M059J (cell line): ENCODE results near the gene SLC29A3. TPM values are rescaled to one million over a fixed set of nuclear protein-coding genes. Genes with fewer than 3 reads are reported as not detected.
"Not testable (repeated sequence)": the region's sequence is repeated elsewhere in the genome, so short reads cannot be mapped to it uniquely, and the experiment has no call there.

Experiments used
- DNase-seq: peaks from one replicate; pipeline ENCODE4 v3.0.0-alpha.2; 2012; ENCODE audit warnings: low read depth
- total RNA-seq: library from RNA; depleted of rRNA; stranded (reverse); fragments of >200 nt; shearing (Covaris generic); gene quantifications from 2 replicates; pipeline ENCODE4 v1.2.3, GENCODE V29; 2014

The SLC29A3 gene
- total RNA-seq, 1 experiment from 2014 or later: 1.2 TPM

DNA sequence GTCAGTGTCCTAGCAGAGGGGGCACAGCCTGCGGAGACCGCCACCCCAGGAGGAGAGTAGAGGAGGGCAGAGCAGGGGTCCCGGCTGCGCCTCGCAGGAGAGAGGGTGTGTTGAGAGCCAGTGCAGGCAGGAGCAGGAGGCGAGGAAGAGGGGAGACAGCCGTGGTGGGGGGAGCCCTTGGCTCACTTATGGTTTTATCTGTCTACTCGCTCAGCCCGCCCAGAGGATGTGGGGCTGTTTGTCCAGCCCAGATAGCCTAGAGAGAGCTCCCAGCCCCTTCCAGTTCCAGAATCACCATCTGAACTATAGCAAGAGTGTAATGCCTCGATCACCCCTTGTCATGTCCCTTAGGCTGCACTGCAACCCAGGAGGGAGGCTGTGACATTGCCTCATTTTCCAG, 26.6 kb downstream of the SLC29A3 start:
- no peak for DNase-seq

GRCh38 chr10:71346731-71347130, 27.7 kb downstream of the SLC29A3 start:
- DNase-seq: no peak

GRCh38 chr10:71347587-71348395, 28.7 kb downstream of the SLC29A3 start:
- DNase-seq: no peak

DNA sequence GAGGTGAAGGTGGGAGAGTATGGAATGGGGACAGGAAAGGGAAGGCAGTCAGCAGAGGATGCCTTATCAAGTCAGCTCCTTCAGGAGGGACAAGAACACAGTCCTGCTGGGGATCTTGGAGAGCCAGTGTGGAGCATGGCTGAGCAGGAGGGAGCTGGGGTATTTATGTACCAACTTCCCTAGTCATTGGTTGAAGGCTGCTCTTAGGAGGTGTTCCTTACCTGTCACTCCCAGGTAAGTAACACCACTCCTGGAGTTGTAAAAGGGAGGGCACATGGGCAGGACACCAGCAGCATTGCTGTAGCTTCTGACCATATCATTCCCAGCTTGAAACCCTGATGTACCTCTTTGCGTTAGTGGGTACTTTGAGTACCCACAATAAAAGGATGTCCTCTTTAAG, 29.8 kb downstream of the SLC29A3 start:
- DNase-seq: no peak

- DNase-seq: peak; percentile 75
Measured at GRCh38 chr10:71349406-71349805, 30.3 kb downstream of the SLC29A3 start.

GRCh38 chr10:71351087-71351486, 32.0 kb downstream of the SLC29A3 start:
- no peak for DNase-seq

DNA sequence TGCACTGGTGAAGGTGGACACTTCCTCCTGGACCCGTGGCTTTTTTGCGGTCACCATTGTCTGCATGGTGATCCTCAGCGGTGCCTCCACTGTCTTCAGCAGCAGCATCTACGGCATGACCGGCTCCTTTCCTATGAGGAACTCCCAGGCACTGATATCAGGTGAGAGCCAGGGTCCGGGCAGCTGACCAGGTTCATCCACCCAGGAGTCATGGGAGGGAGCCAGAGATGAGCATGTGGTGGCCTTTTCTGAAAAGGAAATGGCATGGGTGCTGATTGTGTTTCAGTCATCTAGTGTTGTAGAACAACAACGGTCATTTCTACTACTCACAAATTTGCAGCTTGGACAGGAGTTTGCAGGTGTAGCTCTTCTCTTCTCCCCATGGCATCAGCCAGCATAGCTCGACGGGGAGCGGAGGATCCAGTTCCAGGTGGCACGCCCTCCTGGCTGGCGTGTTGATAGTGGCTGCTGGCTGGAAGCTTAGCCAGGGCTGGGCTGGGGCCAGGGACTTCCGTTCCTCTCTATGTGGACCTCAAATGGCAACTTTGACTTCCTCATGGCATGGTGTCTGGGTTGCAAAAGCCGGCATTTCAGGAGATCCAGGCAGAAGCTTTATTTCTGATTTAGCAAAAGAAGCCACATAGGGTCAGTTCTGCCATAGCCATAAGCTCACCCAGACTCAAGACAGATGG, 32.7 kb downstream of the SLC29A3 start:
- no peak for DNase-seq

GRCh38 chr10:71353639-71354038, 34.6 kb downstream of the SLC29A3 start:
- no peak for DNase-seq

- DNase-seq: peak; percentile 39
Measured at GRCh38 chr10:71354776-71355175, 35.7 kb downstream of the SLC29A3 start.

DNA sequence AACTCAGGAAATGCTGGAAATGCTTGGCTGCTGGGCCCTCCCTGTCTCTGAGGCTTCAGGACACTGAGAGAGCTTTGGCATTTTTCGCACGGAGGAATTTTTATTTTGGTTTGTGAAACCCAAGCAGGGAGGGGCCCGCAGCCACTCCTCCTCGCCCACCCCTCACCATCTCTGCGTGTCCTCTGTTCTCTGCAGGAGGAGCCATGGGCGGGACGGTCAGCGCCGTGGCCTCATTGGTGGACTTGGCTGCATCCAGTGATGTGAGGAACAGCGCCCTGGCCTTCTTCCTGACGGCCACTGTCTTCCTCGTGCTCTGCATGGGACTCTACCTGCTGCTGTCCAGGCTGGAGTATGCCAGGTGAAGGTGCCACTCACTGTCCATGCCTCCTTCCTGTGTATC, 36.8 kb downstream of the SLC29A3 start:
- no peak for DNase-seq

DNA sequence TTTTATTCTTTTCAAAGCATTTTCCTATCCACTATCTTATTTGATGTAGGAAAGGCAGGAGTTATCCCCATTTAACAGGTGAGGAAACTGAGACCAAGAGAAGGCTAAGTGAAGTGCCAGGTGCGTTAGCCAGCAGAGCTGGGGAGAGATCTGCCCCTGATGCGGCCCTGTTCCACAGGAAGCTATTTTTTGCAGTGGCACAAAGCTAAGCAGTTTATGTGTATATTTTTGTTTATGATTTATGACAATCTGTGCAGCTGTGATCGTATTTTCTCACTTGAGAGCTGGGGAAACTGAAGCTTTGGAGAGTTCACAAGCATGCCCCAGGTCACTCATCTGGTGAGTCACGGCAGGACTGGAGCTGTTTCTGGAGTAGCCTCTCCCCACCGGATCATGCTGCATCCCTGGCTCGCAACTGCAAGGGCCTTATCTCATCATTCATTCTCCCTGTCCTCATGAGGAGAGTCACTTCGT, 38.8 kb downstream of the SLC29A3 start:
- DNase-seq: peak; percentile 62

- DNase-seq: no peak
Measured at GRCh38 chr10:71358277-71358676, 39.2 kb downstream of the SLC29A3 start.

DNA sequence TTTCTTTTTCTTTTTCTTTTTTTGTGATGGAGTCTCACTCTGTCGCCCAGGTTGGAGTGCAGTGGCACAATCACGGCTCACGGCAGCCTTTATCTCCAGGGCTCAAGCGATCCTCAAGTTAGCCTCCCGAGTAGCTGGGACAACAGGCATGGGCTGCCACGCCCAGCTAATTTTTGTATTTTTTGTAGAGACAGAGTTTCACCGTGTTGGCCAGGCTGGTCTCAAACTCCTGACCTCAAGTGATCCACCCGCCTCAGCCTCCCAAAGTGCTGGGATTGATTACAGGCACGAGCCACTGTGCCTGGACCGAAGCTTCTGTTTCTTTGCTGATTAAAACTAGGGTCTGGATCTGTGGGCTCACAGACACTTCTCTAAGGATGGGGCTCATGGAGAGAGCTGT, 39.8 kb downstream of the SLC29A3 start:
- DNase-seq: not testable (repeated sequence)

GRCh38 chr10:71359364-71360046, 40.4 kb downstream of the SLC29A3 start:
- DNase-seq: no peak

- no peak for DNase-seq
Measured at GRCh38 chr10:71360735-71361134, 41.7 kb downstream of the SLC29A3 start.

- no peak for DNase-seq
Measured at GRCh38 chr10:71361581-71361980, 42.5 kb downstream of the SLC29A3 start.

GRCh38 chr10:71362141-71362540, 43.1 kb downstream of the SLC29A3 start:
- DNase-seq: no peak

DNA sequence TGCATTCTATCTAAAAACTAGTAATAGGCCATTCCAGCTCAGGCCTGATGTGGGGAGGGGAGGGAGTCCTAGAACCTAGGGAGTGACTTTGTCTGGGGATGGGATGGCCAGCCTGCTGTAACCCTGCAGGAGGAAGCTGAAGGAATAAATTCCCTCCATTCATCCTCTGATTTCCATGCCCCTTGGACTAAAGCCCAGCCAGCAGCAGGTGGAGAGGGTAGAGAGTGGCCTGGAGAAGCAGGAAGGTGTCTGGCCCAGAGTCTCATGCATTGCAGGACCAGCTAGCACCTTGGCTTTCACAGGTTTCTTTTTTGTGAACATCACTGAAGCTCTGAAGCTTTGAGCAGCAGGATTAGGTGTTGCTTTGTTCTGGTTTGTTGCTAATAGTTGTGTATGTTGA, 44.9 kb downstream of the SLC29A3 start:
- DNase-seq: no peak

DNA sequence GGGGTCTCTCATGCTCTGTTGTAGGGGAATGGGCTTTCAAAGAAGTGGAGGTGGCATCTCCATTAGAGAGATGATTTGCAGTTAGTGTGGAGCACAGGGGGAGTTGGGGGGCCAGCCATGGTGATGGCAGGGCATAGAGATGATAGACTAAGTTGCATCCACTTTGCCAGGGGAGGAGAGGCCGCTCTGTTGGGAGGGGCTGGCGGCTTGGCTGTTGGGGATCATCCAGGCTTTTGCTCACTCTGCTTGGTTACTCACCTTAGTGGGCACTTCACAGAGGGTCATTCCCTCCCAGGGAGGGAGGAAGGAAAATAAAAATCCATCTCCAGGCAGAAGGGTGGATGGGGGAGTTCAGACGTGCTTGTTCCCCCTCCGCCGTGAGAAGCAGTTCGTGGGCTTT, 46.3 kb downstream of the SLC29A3 start:
- DNase-seq: no peak

DNA sequence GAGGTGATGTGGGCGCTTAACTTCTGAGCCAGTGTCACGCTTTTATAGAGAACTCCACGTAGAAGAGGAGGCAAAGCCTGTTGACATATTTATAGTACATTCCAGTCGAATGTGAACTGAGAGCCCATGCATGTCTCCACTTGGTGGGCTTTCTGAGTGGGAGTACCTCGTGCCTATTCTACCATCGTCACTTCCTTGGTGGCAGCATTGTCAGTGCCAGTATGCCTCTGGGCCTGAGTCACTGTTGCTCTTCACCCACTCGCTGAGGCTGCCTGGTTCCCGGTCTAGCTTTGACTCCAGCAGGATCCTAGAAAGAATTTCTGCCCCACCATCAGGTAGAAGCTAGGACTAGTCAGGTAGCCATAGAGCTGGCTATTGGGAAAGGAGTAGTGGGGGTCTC, 47.6 kb downstream of the SLC29A3 start:
- DNase-seq: no peak

- peak; percentile 31 for DNase-seq
Measured at GRCh38 chr10:71367271-71367670, 48.2 kb downstream of the SLC29A3 start.

GRCh38 chr10:71368176-71368575, 49.1 kb downstream of the SLC29A3 start:
- no peak for DNase-seq

GRCh38 chr10:71368643-71369042, 49.6 kb downstream of the SLC29A3 start:
- no peak for DNase-seq
